ENCODE data around the gene ZRANB1.

- TF ChIP-seq, protein P1, sequence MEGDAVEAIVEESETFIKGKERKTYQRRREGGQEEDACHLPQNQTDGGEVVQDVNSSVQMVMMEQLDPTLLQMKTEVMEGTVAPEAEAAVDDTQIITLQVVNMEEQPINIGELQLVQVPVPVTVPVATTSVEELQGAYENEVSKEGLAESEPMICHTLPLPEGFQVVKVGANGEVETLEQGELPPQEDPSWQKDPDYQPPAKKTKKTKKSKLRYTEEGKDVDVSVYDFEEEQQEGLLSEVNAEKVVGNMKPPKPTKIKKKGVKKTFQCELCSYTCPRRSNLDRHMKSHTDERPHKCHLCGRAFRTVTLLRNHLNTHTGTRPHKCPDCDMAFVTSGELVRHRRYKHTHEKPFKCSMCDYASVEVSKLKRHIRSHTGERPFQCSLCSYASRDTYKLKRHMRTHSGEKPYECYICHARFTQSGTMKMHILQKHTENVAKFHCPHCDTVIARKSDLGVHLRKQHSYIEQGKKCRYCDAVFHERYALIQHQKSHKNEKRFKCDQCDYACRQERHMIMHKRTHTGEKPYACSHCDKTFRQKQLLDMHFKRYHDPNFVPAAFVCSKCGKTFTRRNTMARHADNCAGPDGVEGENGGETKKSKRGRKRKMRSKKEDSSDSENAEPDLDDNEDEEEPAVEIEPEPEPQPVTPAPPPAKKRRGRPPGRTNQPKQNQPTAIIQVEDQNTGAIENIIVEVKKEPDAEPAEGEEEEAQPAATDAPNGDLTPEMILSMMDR (IDR thresholded peaks at IDR 0.05): no peak
- TF ChIP-seq POLR2A (IDR thresholded peaks at IDR 0.05): no peak
These were observed 80.7 kb downstream of the ZRANB1 start for GRCh38 chr10:125022671-125023070.

Data from thyroid gland (tissue), 4 donors.